K562 (cell line): ENCODE data around the gene CHPF. TPM values are rescaled to one million over a fixed set of nuclear protein-coding genes. Genes with fewer than 3 reads are reported as not detected.

ENCODE experiments used
- BACH1 ChIP-seq: fragments of 200-800 bp; sonication (Bioruptor generic); IDR thresholded peaks from 2 replicates; pipeline ENCODE4 v1.6.1; 2016; ENCODE audit warnings: missing genetic modification characterization, missing compliant biosample characterization
- BRD9 ChIP-seq: fragments of 450-650 bp; IDR thresholded peaks from 2 replicates; pipeline ENCODE4 v1.6.1; 2018; ENCODE audit warnings: low read depth; ENCODE audit not compliant: partially characterized antibody
- CBFB ChIP-seq: sonication (generic); formaldehyde crosslinking; IDR thresholded peaks from 2 replicates; pipeline ENCODE4 v1.4.0; 2020; ENCODE audit warnings: mild to moderate bottlenecking, missing genetic modification reagents
- DNMT1 ChIP-seq: fragments of 450-650 bp; IDR thresholded peaks from 2 replicates; pipeline ENCODE4 v1.6.1; 2016; ENCODE audit warnings: antibody characterized with exemption, mild to moderate bottlenecking
- EGR1 ChIP-seq: fragments of 450-650 bp; conservative IDR thresholded peaks from 2 replicates; pipeline ENCODE4 v1.6.1; 2017; ENCODE audit warnings: mild to moderate bottlenecking
- HDAC2 ChIP-seq: fragments of 450-650 bp; IDR thresholded peaks from 2 replicates; pipeline ENCODE4 v1.6.1; 2016; ENCODE audit warnings: mild to moderate bottlenecking
- HMG20B ChIP-seq: fragments of 250-450 bp; sonication (Bioruptor Pico); IDR thresholded peaks from 2 replicates; pipeline ENCODE4 v1.5.0; 2021; ENCODE audit warnings: mild to moderate bottlenecking
- IFI16 ChIP-seq: fragments of 250-450 bp; sonication (Bioruptor Pico); IDR thresholded peaks from 2 replicates; pipeline ENCODE4 v2.1.2; 2022; ENCODE audit warnings: mild to moderate bottlenecking, inconsistent platforms
- MAFK ChIP-seq: IDR thresholded peaks from 2 replicates; pipeline ENCODE4 v1.6.1; 2011; ENCODE audit warnings: low read length, improper control_type of control experiment
- STAT5B ChIP-seq: fragments of 250-450 bp; sonication (Bioruptor Pico); IDR thresholded peaks from 2 replicates; pipeline ENCODE4 v1.8.0; 2021; ENCODE audit warnings: mild to moderate bottlenecking, inconsistent platforms
- ZBTB1 ChIP-seq: sonication (generic); formaldehyde crosslinking; IDR thresholded peaks from 2 replicates; pipeline ENCODE4 v1.8.1; 2023; ENCODE audit warnings: missing genetic modification reagents, low read depth, mild to moderate bottlenecking, borderline replicate concordance
- ZNF830 ChIP-seq: fragments of 250-450 bp; sonication (Bioruptor Pico); IDR thresholded peaks from 2 replicates; pipeline ENCODE4 v1.5.0; 2021; ENCODE audit warnings: mild to moderate bottlenecking
- polyA plus RNA-seq, 8 experiments: library from polyadenylated mRNA; depleted of rRNA in 4 of 8; stranded (reverse) in 5 of 8; unstranded in 3 of 8; fragments of >200 nt; fragmentation: Nextera tagmentation in 2 of 8; fragmentation: Illumina TruSeq in 1 of 8; extraction: Ambion mirVana in 2 of 8; extraction: Trizol in 1 of 8; gene quantifications; 2 replicates each; pipeline versions ENCODE4 v1.2.1 to v1.2.3, GENCODE V29; 2011 to 2014; ENCODE audit warnings: inconsistent platforms in 1 of 8, missing spikeins in 1 of 8
- total RNA-seq, 7 experiments: library from RNA; depleted of rRNA in 6 of 7; stranded (reverse); fragments of >200 nt in 6 of 7; fragmentation: Illumina TruSeq in 2 of 7; extraction: Trizol in 2 of 7; gene quantifications; 2 replicates each; pipeline versions ENCODE4 v1.2.1 to v1.2.3, GENCODE V29; 2011 to 2021; ENCODE audit warnings: low replicate concordance in 1 of 7
- TF ChIP-seq, protein P1 (sequence below): fragments of 250-450 bp; sonication (Bioruptor Pico); IDR thresholded peaks from 2 replicates; pipeline ENCODE4 v1.8.0; 2021; ENCODE audit warnings: moderate library complexity, mild to moderate bottlenecking, inconsistent platforms
- TF ChIP-seq, protein P2 (sequence below): sonication (generic); formaldehyde crosslinking; IDR thresholded peaks from 2 replicates; pipeline ENCODE4 v1.8.0; 2022; ENCODE audit warnings: mild to moderate bottlenecking, missing genetic modification reagents
- TF ChIP-seq, protein P3 (sequence below): fragments of 250-450 bp; sonication (Bioruptor Pico); IDR thresholded peaks from 2 replicates; pipeline ENCODE4 v1.8.0; 2022; ENCODE audit warnings: moderate library complexity, mild to moderate bottlenecking, inconsistent platforms
- TF ChIP-seq, protein P4 (sequence below): sonication (generic); formaldehyde crosslinking; IDR thresholded peaks from 2 replicates; pipeline ENCODE4 v1.9.0; 2022; ENCODE audit warnings: mild to moderate bottlenecking, missing genetic modification reagents
- TF ChIP-seq, protein P5 (sequence below), 2 experiments: fragments of 450-650 bp in 1 of 2; sonication (generic) in 1 of 2; formaldehyde crosslinking in 1 of 2; IDR thresholded peaks in 1 of 2; conservative IDR thresholded peaks in 1 of 2; 2 replicates each; pipeline versions ENCODE4 v1.6.1 to v1.8.1; 2016 to 2023; ENCODE audit warnings: mild to moderate bottlenecking in 2 of 2, moderate library complexity in 2 of 2, inconsistent platforms in 1 of 2, missing genetic modification reagents in 1 of 2
- TF ChIP-seq, protein P6 (sequence below): fragments of 450-650 bp; IDR thresholded peaks from 2 replicates; pipeline ENCODE4 v1.6.1; 2018; ENCODE audit not compliant: partially characterized antibody

The CHPF gene
- total and polyA plus RNA-seq, 9 of the 15 experiments (the other 6 are each of a cell fraction or from before 2014, with no cell fraction given) = 0.15 to 57.2 (median 7.9) TPM

DNA sequence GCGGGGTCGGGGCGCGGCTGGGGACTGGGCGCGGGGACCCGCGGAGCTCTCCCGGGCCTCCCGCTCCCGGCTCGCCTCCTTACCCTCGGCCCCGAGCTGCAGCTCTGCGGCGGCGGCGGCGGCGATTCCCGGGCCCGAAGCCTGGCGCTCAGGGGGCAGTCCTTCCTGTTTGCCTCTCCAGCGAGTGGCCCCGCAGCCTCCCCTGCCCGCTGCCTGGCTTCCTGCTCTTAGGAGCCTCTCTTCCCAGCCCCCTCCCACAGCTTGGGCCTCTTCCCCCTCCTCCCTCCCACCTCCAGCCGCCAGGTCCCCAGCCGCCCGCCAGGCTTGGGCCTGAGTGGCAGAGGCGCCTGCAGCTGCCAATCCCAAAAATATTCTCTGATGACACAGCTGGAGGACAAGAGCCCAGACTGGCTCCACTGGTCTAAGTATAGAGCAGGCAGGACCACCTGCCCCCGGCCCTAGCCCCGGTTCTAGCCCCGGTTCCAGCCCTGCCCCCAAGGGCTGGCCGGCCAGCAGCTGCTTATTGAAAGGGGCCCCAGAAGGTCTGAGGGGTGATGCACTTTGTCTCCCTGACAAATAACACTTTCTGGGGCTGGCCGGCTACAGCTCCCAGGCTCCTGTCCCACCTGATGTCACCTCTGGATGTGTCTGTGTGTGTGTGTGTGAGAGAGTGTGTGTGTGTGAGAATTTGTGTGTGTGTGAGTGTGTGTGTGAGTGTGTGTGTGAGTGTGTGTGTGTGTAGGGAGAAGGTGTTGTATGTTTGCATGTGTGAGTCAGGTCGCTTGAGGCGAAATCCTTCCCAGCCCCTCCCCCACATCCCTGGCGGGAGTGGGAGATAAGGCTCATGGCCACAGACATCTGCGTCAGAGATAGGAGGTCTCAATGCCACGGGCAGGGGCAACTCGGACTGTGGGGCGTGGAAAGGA, 28.0 kb upstream of the CHPF start, which contains the start of gene OBSL1 (continued):
- TF ChIP-seq, protein P1, sequence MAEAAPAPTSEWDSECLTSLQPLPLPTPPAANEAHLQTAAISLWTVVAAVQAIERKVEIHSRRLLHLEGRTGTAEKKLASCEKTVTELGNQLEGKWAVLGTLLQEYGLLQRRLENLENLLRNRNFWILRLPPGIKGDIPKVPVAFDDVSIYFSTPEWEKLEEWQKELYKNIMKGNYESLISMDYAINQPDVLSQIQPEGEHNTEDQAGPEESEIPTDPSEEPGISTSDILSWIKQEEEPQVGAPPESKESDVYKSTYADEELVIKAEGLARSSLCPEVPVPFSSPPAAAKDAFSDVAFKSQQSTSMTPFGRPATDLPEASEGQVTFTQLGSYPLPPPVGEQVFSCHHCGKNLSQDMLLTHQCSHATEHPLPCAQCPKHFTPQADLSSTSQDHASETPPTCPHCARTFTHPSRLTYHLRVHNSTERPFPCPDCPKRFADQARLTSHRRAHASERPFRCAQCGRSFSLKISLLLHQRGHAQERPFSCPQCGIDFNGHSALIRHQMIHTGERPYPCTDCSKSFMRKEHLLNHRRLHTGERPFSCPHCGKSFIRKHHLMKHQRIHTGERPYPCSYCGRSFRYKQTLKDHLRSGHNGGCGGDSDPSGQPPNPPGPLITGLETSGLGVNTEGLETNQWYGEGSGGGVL (CRISPR knock-in tag) = no peak
- no peak for TF ChIP-seq DNMT1
- no peak for TF ChIP-seq ZBTB1 (CRISPR knock-in tag)
- no peak for TF ChIP-seq BACH1 (tag)
- TF ChIP-seq, protein P2, sequence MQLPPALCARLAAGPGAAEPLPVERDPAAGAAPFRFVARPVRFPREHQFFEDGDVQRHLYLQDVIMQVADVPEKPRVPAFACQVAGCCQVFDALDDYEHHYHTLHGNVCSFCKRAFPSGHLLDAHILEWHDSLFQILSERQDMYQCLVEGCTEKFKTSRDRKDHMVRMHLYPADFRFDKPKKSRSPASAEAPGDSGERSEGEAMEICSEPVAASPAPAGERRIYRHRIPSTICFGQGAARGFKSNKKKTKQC (CRISPR knock-in tag) = no peak
- TF ChIP-seq HDAC2 = 0 out of 2 replicates have a peak, but pooled peaks have one; percentile 29
- TF ChIP-seq CBFB (CRISPR knock-in tag) = no peak
- TF ChIP-seq BRD9 = peak; percentile 33
- TF ChIP-seq IFI16 = no peak
- TF ChIP-seq, protein P3, sequence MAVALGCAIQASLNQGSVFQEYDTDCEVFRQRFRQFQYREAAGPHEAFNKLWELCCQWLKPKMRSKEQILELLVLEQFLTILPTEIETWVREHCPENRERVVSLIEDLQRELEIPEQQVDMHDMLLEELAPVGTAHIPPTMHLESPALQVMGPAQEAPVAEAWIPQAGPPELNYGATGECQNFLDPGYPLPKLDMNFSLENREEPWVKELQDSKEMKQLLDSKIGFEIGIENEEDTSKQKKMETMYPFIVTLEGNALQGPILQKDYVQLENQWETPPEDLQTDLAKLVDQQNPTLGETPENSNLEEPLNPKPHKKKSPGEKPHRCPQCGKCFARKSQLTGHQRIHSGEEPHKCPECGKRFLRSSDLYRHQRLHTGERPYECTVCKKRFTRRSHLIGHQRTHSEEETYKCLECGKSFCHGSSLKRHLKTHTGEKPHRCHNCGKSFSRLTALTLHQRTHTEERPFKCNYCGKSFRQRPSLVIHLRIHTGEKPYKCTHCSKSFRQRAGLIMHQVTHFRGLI (CRISPR knock-in tag) = no peak
- TF ChIP-seq EGR1 = peak; percentile 56
- TF ChIP-seq ZNF830 (CRISPR knock-in tag) = no peak
- TF ChIP-seq, protein P4, sequence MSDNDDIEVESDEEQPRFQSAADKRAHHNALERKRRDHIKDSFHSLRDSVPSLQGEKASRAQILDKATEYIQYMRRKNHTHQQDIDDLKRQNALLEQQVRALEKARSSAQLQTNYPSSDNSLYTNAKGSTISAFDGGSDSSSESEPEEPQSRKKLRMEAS (CRISPR knock-in tag) = peak; percentile 66
- TF ChIP-seq, protein P5, sequence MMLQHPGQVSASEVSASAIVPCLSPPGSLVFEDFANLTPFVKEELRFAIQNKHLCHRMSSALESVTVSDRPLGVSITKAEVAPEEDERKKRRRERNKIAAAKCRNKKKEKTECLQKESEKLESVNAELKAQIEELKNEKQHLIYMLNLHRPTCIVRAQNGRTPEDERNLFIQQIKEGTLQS (IDR thresholded peaks at IDR 0.05) = no peak; the same call in 1 of the 2 replicates
- TF ChIP-seq, protein P5 (CRISPR knock-in tag; conservative IDR thresholded peaks at IDR 0.05) = no peak
- TF ChIP-seq STAT5B (CRISPR knock-in tag) = no peak
- no peak for TF ChIP-seq MAFK
- TF ChIP-seq, protein P6, sequence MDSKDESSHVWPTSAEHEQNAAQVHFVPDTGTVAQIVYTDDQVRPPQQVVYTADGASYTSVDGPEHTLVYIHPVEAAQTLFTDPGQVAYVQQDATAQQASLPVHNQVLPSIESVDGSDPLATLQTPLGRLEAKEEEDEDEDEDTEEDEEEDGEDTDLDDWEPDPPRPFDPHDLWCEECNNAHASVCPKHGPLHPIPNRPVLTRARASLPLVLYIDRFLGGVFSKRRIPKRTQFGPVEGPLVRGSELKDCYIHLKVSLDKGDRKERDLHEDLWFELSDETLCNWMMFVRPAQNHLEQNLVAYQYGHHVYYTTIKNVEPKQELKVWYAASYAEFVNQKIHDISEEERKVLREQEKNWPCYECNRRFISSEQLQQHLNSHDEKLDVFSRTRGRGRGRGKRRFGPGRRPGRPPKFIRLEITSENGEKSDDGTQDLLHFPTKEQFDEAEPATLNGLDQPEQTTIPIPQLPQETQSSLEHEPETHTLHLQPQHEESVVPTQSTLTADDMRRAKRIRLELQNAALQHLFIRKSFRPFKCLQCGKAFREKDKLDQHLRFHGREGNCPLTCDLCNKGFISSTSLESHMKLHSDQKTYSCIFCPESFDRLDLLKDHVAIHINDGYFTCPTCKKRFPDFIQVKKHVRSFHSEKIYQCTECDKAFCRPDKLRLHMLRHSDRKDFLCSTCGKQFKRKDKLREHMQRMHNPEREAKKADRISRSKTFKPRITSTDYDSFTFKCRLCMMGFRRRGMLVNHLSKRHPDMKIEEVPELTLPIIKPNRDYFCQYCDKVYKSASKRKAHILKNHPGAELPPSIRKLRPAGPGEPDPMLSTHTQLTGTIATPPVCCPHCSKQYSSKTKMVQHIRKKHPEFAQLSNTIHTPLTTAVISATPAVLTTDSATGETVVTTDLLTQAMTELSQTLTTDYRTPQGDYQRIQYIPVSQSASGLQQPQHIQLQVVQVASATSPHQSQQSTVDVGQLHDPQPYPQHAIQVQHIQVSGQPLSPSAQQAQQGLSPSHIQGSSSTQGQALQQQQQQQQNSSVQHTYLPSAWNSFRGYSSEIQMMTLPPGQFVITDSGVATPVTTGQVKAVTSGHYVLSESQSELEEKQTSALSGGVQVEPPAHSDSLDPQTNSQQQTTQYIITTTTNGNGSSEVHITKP = no peak
- TF ChIP-seq HMG20B (CRISPR knock-in tag) = no peak
